GM23248 (cell line): ENCODE results near the gene KLHL40. TPM values are rescaled to one million over a fixed set of nuclear protein-coding genes. Genes with fewer than 3 reads are reported as not detected.

Experiments used
- DNase-seq: peaks from one replicate; pipeline ENCODE4 v3.0.0-alpha.2; 2015
- H2AFZ ChIP-seq: fragments of 200-600 bp; sonication (generic); 2 replicates; pipeline ENCODE4 v1.6.1; 2016; ENCODE audit warnings: antibody characterized with exemption
- H3F3A ChIP-seq: fragments of 200-600 bp; sonication (generic); 2 replicates; pipeline ENCODE4 v1.6.1; 2016; ENCODE audit warnings: mild to moderate bottlenecking, antibody characterized with exemption, mixed run types; ENCODE audit not compliant: insufficient read depth
- H3K27ac ChIP-seq: fragments of 200-600 bp; sonication (generic); 2 replicates; pipeline ENCODE4 v1.5.1; 2016; ENCODE audit warnings: mild to moderate bottlenecking
- H3K27me3 ChIP-seq: fragments of 200-600 bp; sonication (generic); replicated peaks from 2 replicates; pipeline ENCODE4 v1.6.1; 2016; ENCODE audit warnings: mild to moderate bottlenecking; ENCODE audit not compliant: insufficient read depth
- H3K36me3 ChIP-seq: fragments of 200-600 bp; sonication (generic); 2 replicates; pipeline ENCODE4 v1.6.1; 2016; ENCODE audit warnings: low read depth, mild to moderate bottlenecking
- H3K4me1 ChIP-seq: fragments of 200-600 bp; sonication (generic); 2 replicates; pipeline ENCODE4 v1.6.1; 2016; ENCODE audit warnings: mild to moderate bottlenecking; ENCODE audit not compliant: insufficient read depth
- H3K4me2 ChIP-seq: fragments of 200-600 bp; sonication (generic); one replicate; pipeline ENCODE4 v1.6.1; 2016; ENCODE audit warnings: mild to moderate bottlenecking; ENCODE audit not compliant: unreplicated experiment
- H3K4me3 ChIP-seq: fragments of 200-600 bp; sonication (generic); 2 replicates; pipeline ENCODE4 v1.5.1; 2016; ENCODE audit warnings: mild to moderate bottlenecking
- H3K79me2 ChIP-seq: fragments of 200-600 bp; sonication (generic); 2 replicates; pipeline ENCODE4 v1.6.1; 2016; ENCODE audit warnings: mild to moderate bottlenecking; ENCODE audit not compliant: insufficient read depth
- H3K9ac ChIP-seq: fragments of 200-600 bp; sonication (generic); 2 replicates; pipeline ENCODE4 v1.6.1; 2016; ENCODE audit warnings: mild to moderate bottlenecking
- H3K9me2 ChIP-seq: fragments of 200-600 bp; sonication (generic); 2 replicates; pipeline ENCODE4 v1.6.1; 2016; ENCODE audit warnings: mixed run types, mild to moderate bottlenecking, moderate library complexity; ENCODE audit not compliant: insufficient read depth
- H3K9me3 ChIP-seq: fragments of 200-600 bp; sonication (generic); one replicate; pipeline ENCODE4 v1.6.1; 2017; ENCODE audit warnings: low read depth
- H4K20me1 ChIP-seq: fragments of 200-600 bp; sonication (generic); 2 replicates; pipeline ENCODE4 v1.6.0; 2016; ENCODE audit not compliant: insufficient read depth
- EZH2 ChIP-seq: fragments of 200-600 bp; sonication (generic); IDR thresholded peaks from 2 replicates; pipeline ENCODE4 v1.6.1; 2018; ENCODE audit warnings: antibody characterized with exemption, mild to moderate bottlenecking; ENCODE audit not compliant: insufficient read depth, poor library complexity, severe bottlenecking
- EZH2phosphoT487 ChIP-seq: fragments of 200-600 bp; sonication (generic); IDR thresholded peaks from 2 replicates; pipeline ENCODE4 v1.6.1; 2018; ENCODE audit warnings: antibody characterized with exemption, moderate library complexity, mild to moderate bottlenecking, low read depth; ENCODE audit not compliant: insufficient read depth
- WGBS, 2 experiments: methylation state at CpG; one replicate each; pipeline ENCODE4 v1.1.6; 2015 to 2017; ENCODE audit warnings: low lambda C conversion rate in 2 of 2, low coverage in 1 of 2; ENCODE audit errors: missing lambda C conversion rate in 2 of 2; 5-methylcytosine and 5-hydroxymethylcytosine counted together
- in situ Hi-C: fragments of 300-500 bp; cut with MboI; formaldehyde crosslinking; loops from 2 replicates; pipeline ENCODE4 v1.15.0; 2020
- polyA plus RNA-seq: library from polyadenylated mRNA; unstranded; fragments of >200 nt; fragmentation: Nextera tagmentation; extraction: Ambion mirVana; gene quantifications from 2 replicates; pipeline ENCODE4 v1.2.1, GENCODE V29; 2016
- total RNA-seq: library from RNA; depleted of rRNA; stranded (reverse); fragments of >200 nt; shearing (Covaris generic); gene quantifications from 2 replicates; pipeline ENCODE4 v1.2.3, GENCODE V29; 2014

KLHL40 gene
- total and polyA plus RNA-seq, 2 experiments from 2014 or later, result not detected

DNA sequence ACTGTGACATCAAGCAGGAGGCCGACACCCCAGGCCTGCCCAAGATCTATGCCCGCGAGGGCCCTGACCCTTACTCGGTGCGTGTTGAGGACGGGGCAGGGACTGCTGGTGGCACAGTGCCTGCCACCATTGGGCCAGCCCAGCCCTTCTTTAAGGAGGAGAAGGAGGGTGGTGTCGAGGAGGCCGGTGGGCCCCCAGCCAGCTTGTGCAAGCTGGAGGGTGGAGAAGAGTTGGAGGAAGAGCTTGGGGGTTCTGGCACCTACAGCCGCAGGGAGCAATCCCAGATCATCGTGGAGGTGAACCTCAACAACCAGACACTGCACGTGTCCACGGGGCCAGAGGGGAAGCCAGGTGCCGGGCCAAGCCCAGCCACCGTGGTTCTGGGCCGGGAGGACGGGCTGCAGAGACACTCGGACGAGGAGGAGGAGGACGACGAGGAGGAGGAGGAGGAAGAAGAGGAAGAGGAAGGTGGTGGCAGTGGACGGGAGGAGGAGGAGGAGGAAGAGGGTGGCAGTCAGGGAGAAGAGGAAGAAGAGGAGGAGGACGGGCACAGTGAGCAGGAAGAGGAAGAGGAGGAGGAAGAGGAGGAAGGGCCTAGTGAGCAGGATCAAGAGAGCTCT is 26.5 kb upstream of the KLHL40 start:
- in situ Hi-C loops, result no loop called here
- no peaks in the 10 kb centered on the region for H3K9me3 ChIP-seq
- H3K36me3 ChIP-seq, result no peaks in the 10 kb centered on the region; the same call in 1 of the 2 replicates
- no peak for DNase-seq
- H3K4me2 ChIP-seq, result no peak overlapping the region
- peaks cover 38% of the 10 kb centered on the region for H3K79me2 ChIP-seq
- no peak overlapping the region for H3K9ac ChIP-seq
- no peak overlapping the region for H3K4me3 ChIP-seq
- no peaks in the 10 kb centered on the region for H4K20me1 ChIP-seq
- H3K27me3 ChIP-seq, result no peaks in the 10 kb centered on the region
- no peaks in the 10 kb centered on the region for H3K9me2 ChIP-seq
- WGBS, 2 experiments, result 51 to 57% methylated on average over 22 of the region's 22 CpGs
- TF ChIP-seq EZH2 (no peak), EZH2phosphoT487 (no peak)
- no peak overlapping the region for H2AFZ ChIP-seq
- H3K27ac ChIP-seq, result no peak overlapping the region
- H3F3A ChIP-seq, result no peaks in the 10 kb centered on the region
- peaks cover 22% of the 10 kb centered on the region for H3K4me1 ChIP-seq

DNA sequence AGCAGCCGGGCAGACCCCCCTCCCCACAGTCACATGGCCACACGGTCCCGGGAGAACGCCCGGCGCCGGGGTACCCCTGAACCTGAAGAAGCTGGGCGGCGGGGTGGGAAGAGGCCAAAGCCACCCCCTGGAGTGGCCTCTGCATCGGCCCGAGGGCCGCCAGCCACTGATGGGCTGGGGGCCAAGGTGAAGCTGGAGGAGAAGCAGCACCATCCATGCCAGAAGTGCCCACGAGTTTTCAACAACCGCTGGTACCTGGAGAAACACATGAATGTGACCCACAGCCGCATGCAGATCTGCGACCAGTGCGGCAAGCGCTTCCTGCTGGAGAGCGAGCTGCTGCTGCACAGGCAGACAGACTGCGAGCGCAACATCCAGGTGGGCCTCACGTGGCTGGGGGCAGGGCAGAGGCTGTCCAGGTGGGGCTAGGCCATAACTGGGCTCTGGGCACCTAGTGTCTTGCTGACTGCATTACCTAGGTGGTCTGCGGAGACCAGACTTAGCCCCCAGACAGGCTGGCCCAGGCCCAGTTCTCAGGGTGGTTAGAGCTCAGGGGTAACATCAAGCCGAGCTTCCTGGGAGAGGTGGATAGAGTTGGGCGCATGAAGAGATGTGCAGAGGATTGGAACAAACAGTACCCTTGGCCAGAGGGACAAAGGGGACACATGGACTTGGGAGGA is 25.7 kb upstream of the KLHL40 start:
- H3K36me3 ChIP-seq, result no peaks in the 10 kb centered on the region; the same call in 1 of the 2 replicates
- no peak overlapping the region for H2AFZ ChIP-seq
- H4K20me1 ChIP-seq, result no peaks in the 10 kb centered on the region
- H3K9me3 ChIP-seq, result no peaks in the 10 kb centered on the region
- H3K4me2 ChIP-seq, result no peak overlapping the region
- no peak overlapping the region for H3K9ac ChIP-seq
- no peaks in the 10 kb centered on the region for H3K9me2 ChIP-seq
- no peaks in the 10 kb centered on the region for H3F3A ChIP-seq
- no peak overlapping the region for H3K27ac ChIP-seq
- in situ Hi-C loops, result no loop called here
- 76 to 95% methylated on average over 12 to 25 of the region's 25 CpGs for WGBS, 2 experiments
- DNase-seq, result no peak
- no peak overlapping the region for H3K4me3 ChIP-seq
- no peaks in the 10 kb centered on the region for H3K27me3 ChIP-seq
- no peak for TF ChIP-seq EZH2
- no peak for TF ChIP-seq EZH2phosphoT487
- peaks cover 34% of the 10 kb centered on the region for H3K79me2 ChIP-seq
- peaks cover 22% of the 10 kb centered on the region for H3K4me1 ChIP-seq

DNA sequence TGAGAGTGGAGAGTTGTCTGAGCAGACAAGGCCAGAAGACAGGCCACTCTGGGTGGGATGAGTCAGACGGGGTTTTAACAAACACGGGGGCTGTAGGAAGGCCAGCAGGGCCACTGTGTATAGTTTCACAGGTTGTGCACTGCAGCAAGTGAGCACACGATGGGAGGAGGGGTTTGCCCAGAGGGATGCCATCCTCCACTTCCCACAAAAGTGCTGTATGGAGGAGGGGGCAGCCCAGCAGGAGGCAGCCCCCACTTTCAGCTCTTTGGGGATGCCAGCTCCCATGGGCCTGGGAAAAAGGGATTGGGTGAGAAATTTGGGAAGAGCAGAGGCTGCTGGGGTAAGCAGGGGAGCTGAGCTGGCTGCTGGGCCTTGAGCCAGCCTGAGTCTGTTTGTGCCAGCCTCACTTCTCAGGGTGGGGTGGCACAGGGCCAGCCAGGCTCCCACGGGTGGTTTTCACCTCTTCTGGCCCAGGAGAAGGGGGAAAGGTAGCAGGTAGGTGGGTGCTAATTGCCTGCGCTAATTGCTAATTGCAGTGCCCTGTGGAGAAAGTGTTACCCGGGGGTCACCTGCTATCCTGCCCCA is 25.1 kb upstream of the KLHL40 start:
- 43 to 48% methylated on average over 6 of the region's 6 CpGs for WGBS, 2 experiments
- H3K4me1 ChIP-seq, result peaks cover 20% of the 10 kb centered on the region
- in situ Hi-C loops, result no loop called here

DNA sequence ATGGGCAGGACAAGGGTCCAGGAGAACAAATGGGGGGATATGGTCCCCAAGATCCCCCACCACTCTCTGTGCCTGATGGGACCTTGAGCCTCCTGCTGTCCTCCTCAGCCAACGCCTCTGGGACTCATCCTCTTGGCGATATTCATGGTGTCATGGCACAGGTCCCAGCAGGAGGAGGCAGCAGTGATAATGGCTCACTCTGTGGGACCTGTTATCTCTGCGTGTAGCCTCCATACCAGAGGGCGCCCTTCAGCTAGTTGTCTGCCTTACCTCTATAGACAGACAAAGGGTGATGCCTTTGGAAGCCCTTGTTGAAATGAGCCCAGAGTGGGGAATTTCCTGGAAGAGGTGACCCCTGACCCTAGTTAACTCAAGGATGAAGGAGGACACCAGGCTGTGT is 24.4 kb upstream of the KLHL40 start:
- H3K27me3 ChIP-seq, result no peaks in the 10 kb centered on the region
- no peak for DNase-seq
- no peak for TF ChIP-seq EZH2phosphoT487
- no peak for TF ChIP-seq EZH2
- H3K9me3 ChIP-seq, result no peaks in the 10 kb centered on the region
- no peaks in the 10 kb centered on the region for H3F3A ChIP-seq
- no peak overlapping the region for H2AFZ ChIP-seq
- 62 to 63% methylated on average over 4 of the region's 4 CpGs for WGBS, 2 experiments
- no peak overlapping the region for H3K4me3 ChIP-seq
- no peaks in the 10 kb centered on the region; the same call in 1 of the 2 replicates for H3K36me3 ChIP-seq
- H3K4me2 ChIP-seq, result no peak overlapping the region
- no peaks in the 10 kb centered on the region for H4K20me1 ChIP-seq
- H3K9me2 ChIP-seq, result no peaks in the 10 kb centered on the region
- H3K9ac ChIP-seq, result no peak overlapping the region
- in situ Hi-C loops, result no loop called here
- H3K27ac ChIP-seq, result no peak overlapping the region
- H3K79me2 ChIP-seq, result peaks cover 21% of the 10 kb centered on the region
- H3K4me1 ChIP-seq, result peaks cover 14% of the 10 kb centered on the region

More for the DNA sequence above, 25.1 kb upstream of the KLHL40 start:
- Histone ChIP-seq H3K9ac (no peak overlapping the region), H3K27me3 (no peaks in the 10 kb centered on the region), H3K4me3 (no peak overlapping the region), H3K9me3 (no peaks in the 10 kb centered on the region), H3K27ac (no peak overlapping the region), H2AFZ (no peak overlapping the region), H3K79me2 (peaks cover 28% of the 10 kb centered on the region), H3K36me3 (no peaks in the 10 kb centered on the region; the same call in 1 of the 2 replicates), H3K4me2 (no peak overlapping the region), H4K20me1 (no peaks in the 10 kb centered on the region), H3K9me2 (no peaks in the 10 kb centered on the region), H3F3A (no peaks in the 10 kb centered on the region)
- DNase-seq, result peak; percentile 61
- no peak for TF ChIP-seq EZH2
